Measurements from ENCODE around the gene C11orf68.

C11orf68 gene

DNA sequence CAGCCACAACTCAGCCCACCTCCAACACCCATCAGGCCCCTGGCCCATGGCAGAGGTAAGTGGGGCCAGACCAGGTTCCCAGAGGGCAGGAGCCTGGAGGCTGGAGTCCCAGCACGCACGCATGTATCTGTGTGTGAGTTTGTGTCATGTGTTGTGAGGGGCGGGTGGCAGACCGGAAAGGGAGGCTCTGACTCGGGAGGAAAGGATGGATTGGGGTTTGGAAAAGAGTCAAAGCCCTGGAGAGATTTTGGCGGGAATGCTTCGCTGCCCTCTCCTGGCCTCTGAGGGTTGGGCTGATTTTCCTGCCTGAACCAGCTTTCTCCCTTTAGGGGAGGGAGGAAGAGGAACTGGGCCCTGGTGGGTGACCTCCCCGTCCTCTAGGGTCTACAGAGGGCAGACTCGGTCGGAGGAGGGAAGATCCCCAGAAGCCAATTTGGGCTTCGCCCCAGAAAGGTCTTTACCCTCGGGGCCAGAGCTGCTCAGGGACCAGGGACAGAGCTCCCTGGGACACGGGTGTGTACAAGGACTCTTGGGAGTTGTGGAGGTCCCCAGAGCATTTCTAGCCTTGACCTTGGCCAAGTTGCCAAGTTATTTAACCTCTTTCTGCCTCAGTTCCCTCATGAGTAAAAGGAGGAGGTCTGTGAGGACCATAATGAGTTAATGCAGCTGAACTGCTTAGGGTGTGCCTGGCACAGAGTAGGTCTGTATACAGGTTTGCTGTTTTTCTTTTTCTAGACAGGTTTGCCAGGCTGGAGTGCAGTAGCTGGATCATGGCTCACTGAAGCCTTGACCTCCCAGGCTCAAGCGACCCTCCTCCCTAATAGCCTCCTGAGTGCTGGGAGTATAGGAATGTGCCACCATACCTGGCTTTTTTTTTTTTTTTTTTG, 6.9 kb downstream of the C11orf68 start:
- TF ChIP-seq, protein P1, sequence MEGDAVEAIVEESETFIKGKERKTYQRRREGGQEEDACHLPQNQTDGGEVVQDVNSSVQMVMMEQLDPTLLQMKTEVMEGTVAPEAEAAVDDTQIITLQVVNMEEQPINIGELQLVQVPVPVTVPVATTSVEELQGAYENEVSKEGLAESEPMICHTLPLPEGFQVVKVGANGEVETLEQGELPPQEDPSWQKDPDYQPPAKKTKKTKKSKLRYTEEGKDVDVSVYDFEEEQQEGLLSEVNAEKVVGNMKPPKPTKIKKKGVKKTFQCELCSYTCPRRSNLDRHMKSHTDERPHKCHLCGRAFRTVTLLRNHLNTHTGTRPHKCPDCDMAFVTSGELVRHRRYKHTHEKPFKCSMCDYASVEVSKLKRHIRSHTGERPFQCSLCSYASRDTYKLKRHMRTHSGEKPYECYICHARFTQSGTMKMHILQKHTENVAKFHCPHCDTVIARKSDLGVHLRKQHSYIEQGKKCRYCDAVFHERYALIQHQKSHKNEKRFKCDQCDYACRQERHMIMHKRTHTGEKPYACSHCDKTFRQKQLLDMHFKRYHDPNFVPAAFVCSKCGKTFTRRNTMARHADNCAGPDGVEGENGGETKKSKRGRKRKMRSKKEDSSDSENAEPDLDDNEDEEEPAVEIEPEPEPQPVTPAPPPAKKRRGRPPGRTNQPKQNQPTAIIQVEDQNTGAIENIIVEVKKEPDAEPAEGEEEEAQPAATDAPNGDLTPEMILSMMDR (IDR thresholded peaks at IDR 0.05; ENCODE audit: extremely low read depth, missing control alignments): no peak
- no peak for DNase-seq (ENCODE audit: low spot score)

DNA sequence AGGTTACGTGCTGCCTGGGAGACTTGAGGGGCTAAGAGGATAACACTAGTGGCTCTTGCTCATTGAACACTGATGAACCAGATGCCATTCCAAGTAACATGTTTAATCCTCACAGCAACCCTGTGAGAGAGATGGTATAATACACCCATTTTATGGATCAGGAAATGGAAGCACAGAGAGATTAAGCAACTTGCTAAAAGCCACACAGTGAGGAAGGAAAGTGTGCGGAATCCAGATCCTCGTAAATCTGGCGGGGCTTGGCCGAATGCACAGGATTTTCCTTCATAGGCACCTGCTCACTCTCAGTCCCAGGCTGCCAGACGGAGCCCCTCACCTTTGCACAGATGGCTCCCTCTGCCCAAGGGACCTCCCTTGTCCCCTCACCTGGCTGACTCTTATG, 11.0 kb downstream of the C11orf68 start:
- TF ChIP-seq, protein P1 (IDR thresholded peaks at IDR 0.05; ENCODE audit: extremely low read depth, missing control alignments): no peak
- no peak for DNase-seq (ENCODE audit: low spot score)

DNA sequence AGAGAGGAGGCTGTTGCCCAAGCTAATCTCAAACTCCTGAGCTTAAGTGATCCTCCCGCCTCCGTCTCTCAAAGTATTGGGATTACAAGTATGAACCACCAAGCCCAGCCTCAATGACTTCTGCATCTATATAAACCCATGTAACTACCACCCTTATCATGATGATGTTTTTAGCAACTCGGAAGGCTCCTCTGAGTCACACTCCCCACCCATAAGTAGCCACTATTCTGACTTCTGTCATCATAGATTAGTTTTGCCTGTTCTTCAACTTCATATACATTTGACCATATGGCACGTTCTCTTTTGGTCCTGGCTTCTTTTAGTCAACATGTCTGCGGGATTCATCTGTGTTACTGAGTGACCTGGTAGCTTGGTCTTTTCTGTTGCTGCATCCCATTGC, 12.3 kb downstream of the C11orf68 start:
- DNase-seq (ENCODE audit: low spot score): no peak
- TF ChIP-seq, protein P1 (IDR thresholded peaks at IDR 0.05; ENCODE audit: extremely low read depth, missing control alignments): no peak

DNA sequence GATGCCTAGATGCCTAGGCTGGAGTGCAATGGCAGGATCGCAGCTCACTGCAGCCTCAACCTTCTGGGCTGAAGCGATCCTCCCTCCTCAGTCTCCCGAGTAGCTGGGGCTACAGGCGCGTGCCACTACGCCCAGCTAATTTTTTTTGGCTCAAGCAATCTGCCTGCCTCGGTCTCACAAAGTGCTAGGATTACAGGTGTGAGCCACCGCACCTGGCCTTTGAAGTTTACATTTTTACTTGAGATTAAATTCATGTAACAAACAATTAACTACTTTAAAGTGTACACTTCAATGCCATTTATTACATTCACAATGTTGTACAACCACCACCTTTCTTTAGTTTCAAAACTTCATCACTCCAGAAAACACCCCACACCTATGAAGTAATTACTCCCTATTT, 15.1 kb downstream of the C11orf68 start:
- TF ChIP-seq, protein P1 (IDR thresholded peaks at IDR 0.05; ENCODE audit: extremely low read depth, missing control alignments): no peak
- no peak for DNase-seq (ENCODE audit: low spot score)

DNA sequence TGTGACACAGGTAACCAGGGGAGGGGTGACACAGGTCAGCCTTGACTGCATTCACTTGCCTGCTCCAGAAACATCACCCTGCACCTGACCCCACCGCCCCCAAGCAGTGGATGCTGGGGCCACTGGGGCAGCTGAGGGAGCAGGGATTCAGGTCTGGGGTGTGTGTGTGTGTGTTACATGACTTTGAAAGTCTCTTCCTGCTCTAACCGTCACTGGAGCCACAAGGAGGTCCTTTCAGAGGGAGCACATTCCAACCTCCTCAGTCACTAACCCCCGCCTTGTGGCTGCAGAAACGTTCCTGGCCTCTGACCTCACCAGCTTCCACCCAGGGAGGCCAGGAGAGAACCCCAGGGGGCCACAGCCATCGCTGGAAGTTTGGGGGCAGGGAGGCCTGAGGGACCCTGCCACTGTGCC, 15.8 kb downstream of the C11orf68 start:
- no peak for DNase-seq (ENCODE audit: low spot score)
- TF ChIP-seq, protein P1 (IDR thresholded peaks at IDR 0.05; ENCODE audit: extremely low read depth, missing control alignments): no peak

DNA sequence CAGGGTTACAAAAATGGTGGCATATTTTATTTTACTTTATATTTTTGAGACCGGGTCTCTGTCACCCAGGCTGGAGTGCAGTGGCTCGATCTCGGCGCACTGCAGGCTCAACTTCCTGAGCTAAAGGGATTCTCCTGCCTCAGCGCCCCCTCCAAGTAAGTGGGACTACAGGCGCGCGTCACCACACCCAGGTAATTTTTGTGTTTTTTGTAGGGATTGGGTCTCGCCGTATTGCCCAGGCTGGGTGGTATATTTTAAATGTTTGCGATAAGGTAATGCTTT, 18.0 kb downstream of the C11orf68 start:
- TF ChIP-seq, protein P1 (IDR thresholded peaks at IDR 0.05; ENCODE audit: extremely low read depth, missing control alignments): no peak
- no peak for DNase-seq (ENCODE audit: low spot score)

DNA sequence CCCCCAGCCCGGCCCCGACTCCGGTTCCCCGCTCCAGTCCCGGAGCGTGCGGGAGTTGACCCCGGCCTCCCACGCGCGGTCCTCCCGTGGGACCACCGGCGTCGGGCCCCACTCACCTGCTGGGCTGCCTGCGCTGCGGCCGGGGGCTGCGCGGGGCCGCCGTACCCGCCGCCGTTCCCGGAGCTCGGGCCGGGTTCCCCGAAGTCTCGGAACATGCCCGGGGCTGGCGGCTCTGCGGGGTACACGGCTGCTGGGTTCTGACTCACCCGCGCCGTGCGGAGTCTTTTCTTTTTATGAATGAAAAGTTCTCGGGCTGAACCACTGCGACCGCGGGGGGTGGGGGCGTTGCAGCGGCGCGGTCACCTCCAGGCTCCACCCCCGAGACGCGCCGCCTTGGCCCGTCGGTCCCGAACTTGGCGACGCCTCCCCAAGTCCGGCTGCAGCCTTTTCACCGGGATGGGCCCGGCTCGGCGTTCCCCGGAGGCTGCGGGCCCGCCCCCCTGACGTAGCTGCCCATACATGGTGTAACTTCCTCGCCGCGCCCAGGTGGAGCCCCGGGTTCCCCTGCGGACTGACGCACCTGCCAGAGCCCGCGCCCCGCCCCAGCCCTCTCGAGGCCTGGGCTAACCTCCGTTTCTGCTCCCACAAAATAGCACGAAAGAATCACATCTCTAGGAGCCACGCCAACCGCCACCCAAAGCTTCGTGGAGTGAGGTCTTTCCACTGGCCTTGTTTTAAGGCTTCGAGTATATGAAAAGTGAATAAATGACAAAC, 18.6 kb downstream of the C11orf68 start, which contains the start of gene FOSL1:
Gene FOSL1, minus strand, starts transcription at position 264 of the 774 bp plus-strand sequence. Its CDS starts 49 bp downstream, at position 215.
- TF ChIP-seq, protein P1 (IDR thresholded peaks at IDR 0.05; ENCODE audit: extremely low read depth, missing control alignments): no peak
- DNase-seq (ENCODE audit: low spot score): peak; percentile 93

All from GM20000 (cell line).